Retinal pigment epithelial cell (primary cell): Measurements from ENCODE around the gene SLC11A2.

Source experiments
- DNase-seq: peaks from one replicate; pipeline ENCODE4 v3.0.0-alpha.2; 2010; ENCODE audit warnings: low read depth
- H3K4me3 ChIP-seq: 2 replicates; pipeline ENCODE4 v1.5.1; 2011; ENCODE audit warnings: mild to moderate bottlenecking, low read length, control low read depth, moderate library complexity
- CTCF ChIP-seq: conservative IDR thresholded peaks from 2 replicates; pipeline ENCODE4 v1.5.1; 2011; ENCODE audit warnings: low read depth, low read length, control low read depth, inconsistent platforms

Gene SLC11A2

GRCh38 chr12:50984586-50985298 is 41.4 kb downstream of the SLC11A2 start:
- no peak for TF ChIP-seq CTCF
- no peak overlapping the region for H3K4me3 ChIP-seq
- DNase-seq: no peak

- no peak for TF ChIP-seq CTCF
- DNase-seq: no peak
- H3K4me3 ChIP-seq: no peak overlapping the region
These were observed 44.6 kb downstream of the SLC11A2 start for GRCh38 chr12:50981319-50982239.

GRCh38 chr12:50980545-50980944 is 45.6 kb downstream of the SLC11A2 start:
- H3K4me3 ChIP-seq: no peak overlapping the region
- no peak for TF ChIP-seq CTCF
- no peak for DNase-seq

- H3K4me3 ChIP-seq: no peak overlapping the region
- no peak for DNase-seq
These were observed 46.7 kb downstream of the SLC11A2 start for GRCh38 chr12:50979369-50980052.

GRCh38 chr12:50971946-50972345 is 54.2 kb downstream of the SLC11A2 start:
- DNase-seq: no peak
- no peak overlapping the region for H3K4me3 ChIP-seq
- TF ChIP-seq CTCF: no peak

More at GRCh38 chr12:50979369-50980052, 46.7 kb downstream of the SLC11A2 start:
- no peak for TF ChIP-seq CTCF

GRCh38 chr12:50964432-50964831 is 61.8 kb downstream of the SLC11A2 start:
- TF ChIP-seq CTCF: no peak
- no peak for DNase-seq
- no peak overlapping the region for H3K4me3 ChIP-seq
